DOHH2 (cell line): ENCODE measurements around the gene LRRC25.

ENCODE experiments used
- H3F3A ChIP-seq: fragments of 200-600 bp; sonication (generic), shearing (Covaris generic); 2 replicates; pipeline ENCODE4 v1.6.0; 2016; ENCODE audit warnings: antibody characterized with exemption, mild to moderate bottlenecking; ENCODE audit not compliant: control insufficient read depth, insufficient read depth
- H3K27ac ChIP-seq: fragments of 200-600 bp; sonication (generic); 2 replicates; pipeline ENCODE4 v1.5.1; 2014; ENCODE audit warnings: low read depth, mild to moderate bottlenecking, low read length, moderate library complexity
- H3K27me3 ChIP-seq: fragments of 200-600 bp; sonication (generic); 2 replicates; pipeline ENCODE4 v1.6.1; 2014; ENCODE audit warnings: mild to moderate bottlenecking, low read length, mixed read lengths; ENCODE audit not compliant: control insufficient read depth
- H3K36me3 ChIP-seq: fragments of 200-600 bp; sonication (generic); 2 replicates; pipeline ENCODE4 v1.6.1; 2014; ENCODE audit warnings: mild to moderate bottlenecking, low read length, moderate library complexity, mixed read lengths; ENCODE audit not compliant: control insufficient read depth
- H3K4me1 ChIP-seq: fragments of 200-600 bp; sonication (generic); 2 replicates; pipeline ENCODE4 v1.6.1; 2014; ENCODE audit warnings: mild to moderate bottlenecking, low read length, mixed read lengths; ENCODE audit not compliant: control insufficient read depth
- H3K4me2 ChIP-seq: fragments of 200-600 bp; sonication (generic); 2 replicates; pipeline ENCODE4 v1.6.0; 2014; ENCODE audit warnings: mild to moderate bottlenecking, low read length, moderate library complexity
- H3K4me3 ChIP-seq: fragments of 200-600 bp; sonication (generic); 2 replicates; pipeline ENCODE4 v1.5.1; 2014; ENCODE audit warnings: mild to moderate bottlenecking, low read length, mixed read lengths
- H3K79me2 ChIP-seq: fragments of 200-600 bp; sonication (generic); 2 replicates; pipeline ENCODE4 v1.6.1; 2014; ENCODE audit warnings: mild to moderate bottlenecking, low read length, mixed read lengths; ENCODE audit not compliant: control insufficient read depth
- H3K9me2 ChIP-seq: fragments of 200-600 bp; sonication (generic); replicated peaks from 2 replicates; pipeline ENCODE4 v1.6.1; 2014; ENCODE audit warnings: mild to moderate bottlenecking, low read length, mixed read lengths; ENCODE audit not compliant: control insufficient read depth
- H3K9me3 ChIP-seq: fragments of 200-600 bp; sonication (generic); 2 replicates; pipeline ENCODE4 v1.6.1; 2014; ENCODE audit warnings: antibody characterized with exemption, low read length, mixed read lengths; ENCODE audit not compliant: control insufficient read depth, insufficient read depth
- H4K20me1 ChIP-seq: fragments of 200-600 bp; sonication (generic); 2 replicates; pipeline ENCODE4 v1.6.0; 2014; ENCODE audit warnings: low read depth, mild to moderate bottlenecking, antibody characterized with exemption, low read length, moderate library complexity; ENCODE audit not compliant: control insufficient read depth, insufficient read depth
- CTCF ChIP-seq: fragments of 200-600 bp; sonication (generic); IDR thresholded peaks from one replicate; pipeline ENCODE4 v1.5.1; 2014; ENCODE audit warnings: antibody characterized with exemption, mild to moderate bottlenecking, low read depth, low read length; ENCODE audit not compliant: poor library complexity, severe bottlenecking
- EZH2phosphoT487 ChIP-seq: fragments of 200-600 bp; sonication (generic); IDR thresholded peaks from 2 replicates; pipeline ENCODE4 v1.6.1; 2017; ENCODE audit warnings: borderline replicate concordance, mild to moderate bottlenecking, antibody characterized with exemption, low read length, moderate library complexity, mixed read lengths

Gene LRRC25

GRCh38 chr19:18397242-18398202 is at the start of gene LRRC25:
LRRC25 (minus strand) TSS chr19:18397622; CDS start chr19:18396963, 659 bp downstream.
- TF ChIP-seq EZH2phosphoT487, result no peak
- no peak for TF ChIP-seq CTCF
- Histone ChIP-seq H3K4me2 (peak within 1 kb of the TSS; percentile 83), H3F3A (peaks cover 15% of the 10 kb centered on the region), H3K27me3 (peaks cover 8% of the 10 kb centered on the region; the same call in 1 of the 2 replicates), H3K9me3 (no peaks in the 10 kb centered on the region), H3K27ac (no peak within 1 kb of the TSS), H3K4me3 (peak within 1 kb of the TSS; percentile 56), H3K79me2 (no peaks in the 10 kb centered on the region), H3K4me1 (peaks cover 56% of the 10 kb centered on the region), H4K20me1 (no peaks in the 10 kb centered on the region), H3K9me2 (no peaks in the 10 kb centered on the region), H3K36me3 (no peaks in the 10 kb centered on the region)

- H3K4me2 ChIP-seq, result no peak overlapping the region
- H3K27ac ChIP-seq, result no peak overlapping the region
- no peaks in the 10 kb centered on the region for H3K9me2 ChIP-seq
- H3K9me3 ChIP-seq, result no peaks in the 10 kb centered on the region
- H3F3A ChIP-seq, result no peaks in the 10 kb centered on the region
- H3K27me3 ChIP-seq, result no peaks in the 10 kb centered on the region
- no peaks in the 10 kb centered on the region for H3K79me2 ChIP-seq
- H3K4me3 ChIP-seq, result no peak overlapping the region
- H3K36me3 ChIP-seq, result peaks cover 54% of the 10 kb centered on the region
- peaks cover 4% of the 10 kb centered on the region; the same call in 1 of the 2 replicates for H3K4me1 ChIP-seq
- TF ChIP-seq EZH2phosphoT487 (no peak), CTCF (no peak)
- no peaks in the 10 kb centered on the region for H4K20me1 ChIP-seq
Observed at GRCh38 chr19:18446811-18447359, 49.5 kb upstream of the LRRC25 start.

- Histone ChIP-seq H3F3A (no peaks in the 10 kb centered on the region), H3K79me2 (no peaks in the 10 kb centered on the region), H4K20me1 (no peaks in the 10 kb centered on the region), H3K4me3 (no peak overlapping the region), H3K4me1 (peaks cover 3% of the 10 kb centered on the region; the same call in 1 of the 2 replicates), H3K27me3 (no peaks in the 10 kb centered on the region), H3K9me3 (no peaks in the 10 kb centered on the region), H3K27ac (no peak overlapping the region), H3K4me2 (no peak overlapping the region), H3K36me3 (peaks cover 52% of the 10 kb centered on the region), H3K9me2 (no peaks in the 10 kb centered on the region)
- TF ChIP-seq CTCF (no peak), EZH2phosphoT487 (no peak)
Observed at GRCh38 chr19:18446145-18446810, 48.9 kb upstream of the LRRC25 start.
